Measurements from ENCODE around the gene DGKD.

- TF ChIP-seq, protein P1, sequence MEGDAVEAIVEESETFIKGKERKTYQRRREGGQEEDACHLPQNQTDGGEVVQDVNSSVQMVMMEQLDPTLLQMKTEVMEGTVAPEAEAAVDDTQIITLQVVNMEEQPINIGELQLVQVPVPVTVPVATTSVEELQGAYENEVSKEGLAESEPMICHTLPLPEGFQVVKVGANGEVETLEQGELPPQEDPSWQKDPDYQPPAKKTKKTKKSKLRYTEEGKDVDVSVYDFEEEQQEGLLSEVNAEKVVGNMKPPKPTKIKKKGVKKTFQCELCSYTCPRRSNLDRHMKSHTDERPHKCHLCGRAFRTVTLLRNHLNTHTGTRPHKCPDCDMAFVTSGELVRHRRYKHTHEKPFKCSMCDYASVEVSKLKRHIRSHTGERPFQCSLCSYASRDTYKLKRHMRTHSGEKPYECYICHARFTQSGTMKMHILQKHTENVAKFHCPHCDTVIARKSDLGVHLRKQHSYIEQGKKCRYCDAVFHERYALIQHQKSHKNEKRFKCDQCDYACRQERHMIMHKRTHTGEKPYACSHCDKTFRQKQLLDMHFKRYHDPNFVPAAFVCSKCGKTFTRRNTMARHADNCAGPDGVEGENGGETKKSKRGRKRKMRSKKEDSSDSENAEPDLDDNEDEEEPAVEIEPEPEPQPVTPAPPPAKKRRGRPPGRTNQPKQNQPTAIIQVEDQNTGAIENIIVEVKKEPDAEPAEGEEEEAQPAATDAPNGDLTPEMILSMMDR (conservative IDR thresholded peaks at IDR 0.05 in 1 of 2, IDR thresholded peaks at IDR 0.05 in 1 of 2; ENCODE audit: low read depth in 1 of 2, low read length in 2 of 2): no peak
- no peak for TF ChIP-seq EZH2 (IDR thresholded peaks at IDR 0.05; ENCODE audit: low read length, missing control alignments)
These were observed 21.4 kb downstream of the DGKD start for GRCh38 chr2:233375490-233376314.

All from fibroblast of lung (primary cell).